Erythroblast (primary cell): ENCODE results near the gene RPL41.

Source experiments
- GATA1 ChIP-seq: IDR thresholded peaks from 2 replicates; pipeline ENCODE4 v1.6.1; 2011; ENCODE audit warnings: low read depth, mild to moderate bottlenecking, control low read depth, low read length, moderate library complexity
- POLR2A ChIP-seq: IDR thresholded peaks from 2 replicates; pipeline ENCODE4 v1.6.1; 2011; ENCODE audit warnings: mild to moderate bottlenecking, low read length

GRCh38 chr12:56071648-56072047 lies 44.8 kb upstream of the RPL41 start:
- TF ChIP-seq POLR2A (no peak), GATA1 (no peak)
